ENCODE data around the gene RPUSD1.

DNA sequence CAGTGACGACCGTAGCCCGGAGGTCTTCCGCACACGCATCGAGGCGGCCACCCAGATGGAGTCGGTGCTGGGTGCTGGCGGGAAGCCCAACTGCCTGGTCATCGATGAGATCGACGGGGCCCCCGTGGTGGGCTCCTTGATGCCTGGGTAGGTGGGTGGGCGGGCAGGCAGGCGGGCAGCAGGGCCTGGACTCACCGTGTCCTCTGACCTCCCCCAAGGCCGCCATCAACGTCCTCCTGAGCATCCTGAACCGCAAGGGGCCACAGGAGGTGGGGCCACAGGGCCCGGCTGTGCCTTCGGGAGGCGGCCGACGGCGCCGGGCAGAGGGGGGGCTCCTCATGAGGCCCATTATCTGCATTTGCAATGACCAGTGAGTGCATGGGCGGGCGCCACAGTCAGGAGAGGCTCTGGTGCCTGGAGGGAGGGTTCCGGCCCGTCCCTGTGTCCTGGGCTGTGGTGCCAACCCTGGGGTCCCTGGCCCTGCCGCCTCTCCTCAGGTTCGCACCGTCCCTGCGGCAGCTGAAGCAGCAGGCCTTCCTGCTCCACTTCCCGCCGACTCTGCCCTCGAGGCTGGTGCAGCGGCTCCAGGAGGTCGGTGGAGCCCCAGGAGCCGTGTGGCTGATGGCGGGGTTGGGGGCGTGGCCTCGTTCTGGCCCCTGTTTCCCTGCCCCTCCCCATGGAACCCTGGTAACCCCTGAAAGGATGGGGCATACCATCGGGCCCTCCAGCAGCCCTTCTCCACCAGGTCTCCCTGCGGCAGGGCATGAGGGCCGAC is 4.2 kb upstream of the RPUSD1 start:
- TF ChIP-seq SALL2 (CRISPR knock-in tag; IDR thresholded peaks at IDR 0.05): no peak
- no peak for TF ChIP-seq NFYB (CRISPR knock-in tag; IDR thresholded peaks at IDR 0.05)
- no peak for TF ChIP-seq POLR2A (IDR thresholded peaks at IDR 0.05; ENCODE audit: insufficient read depth in 1 of 2, low read depth in 2 of 2, low read length in 2 of 2)
- TF ChIP-seq, protein P1, sequence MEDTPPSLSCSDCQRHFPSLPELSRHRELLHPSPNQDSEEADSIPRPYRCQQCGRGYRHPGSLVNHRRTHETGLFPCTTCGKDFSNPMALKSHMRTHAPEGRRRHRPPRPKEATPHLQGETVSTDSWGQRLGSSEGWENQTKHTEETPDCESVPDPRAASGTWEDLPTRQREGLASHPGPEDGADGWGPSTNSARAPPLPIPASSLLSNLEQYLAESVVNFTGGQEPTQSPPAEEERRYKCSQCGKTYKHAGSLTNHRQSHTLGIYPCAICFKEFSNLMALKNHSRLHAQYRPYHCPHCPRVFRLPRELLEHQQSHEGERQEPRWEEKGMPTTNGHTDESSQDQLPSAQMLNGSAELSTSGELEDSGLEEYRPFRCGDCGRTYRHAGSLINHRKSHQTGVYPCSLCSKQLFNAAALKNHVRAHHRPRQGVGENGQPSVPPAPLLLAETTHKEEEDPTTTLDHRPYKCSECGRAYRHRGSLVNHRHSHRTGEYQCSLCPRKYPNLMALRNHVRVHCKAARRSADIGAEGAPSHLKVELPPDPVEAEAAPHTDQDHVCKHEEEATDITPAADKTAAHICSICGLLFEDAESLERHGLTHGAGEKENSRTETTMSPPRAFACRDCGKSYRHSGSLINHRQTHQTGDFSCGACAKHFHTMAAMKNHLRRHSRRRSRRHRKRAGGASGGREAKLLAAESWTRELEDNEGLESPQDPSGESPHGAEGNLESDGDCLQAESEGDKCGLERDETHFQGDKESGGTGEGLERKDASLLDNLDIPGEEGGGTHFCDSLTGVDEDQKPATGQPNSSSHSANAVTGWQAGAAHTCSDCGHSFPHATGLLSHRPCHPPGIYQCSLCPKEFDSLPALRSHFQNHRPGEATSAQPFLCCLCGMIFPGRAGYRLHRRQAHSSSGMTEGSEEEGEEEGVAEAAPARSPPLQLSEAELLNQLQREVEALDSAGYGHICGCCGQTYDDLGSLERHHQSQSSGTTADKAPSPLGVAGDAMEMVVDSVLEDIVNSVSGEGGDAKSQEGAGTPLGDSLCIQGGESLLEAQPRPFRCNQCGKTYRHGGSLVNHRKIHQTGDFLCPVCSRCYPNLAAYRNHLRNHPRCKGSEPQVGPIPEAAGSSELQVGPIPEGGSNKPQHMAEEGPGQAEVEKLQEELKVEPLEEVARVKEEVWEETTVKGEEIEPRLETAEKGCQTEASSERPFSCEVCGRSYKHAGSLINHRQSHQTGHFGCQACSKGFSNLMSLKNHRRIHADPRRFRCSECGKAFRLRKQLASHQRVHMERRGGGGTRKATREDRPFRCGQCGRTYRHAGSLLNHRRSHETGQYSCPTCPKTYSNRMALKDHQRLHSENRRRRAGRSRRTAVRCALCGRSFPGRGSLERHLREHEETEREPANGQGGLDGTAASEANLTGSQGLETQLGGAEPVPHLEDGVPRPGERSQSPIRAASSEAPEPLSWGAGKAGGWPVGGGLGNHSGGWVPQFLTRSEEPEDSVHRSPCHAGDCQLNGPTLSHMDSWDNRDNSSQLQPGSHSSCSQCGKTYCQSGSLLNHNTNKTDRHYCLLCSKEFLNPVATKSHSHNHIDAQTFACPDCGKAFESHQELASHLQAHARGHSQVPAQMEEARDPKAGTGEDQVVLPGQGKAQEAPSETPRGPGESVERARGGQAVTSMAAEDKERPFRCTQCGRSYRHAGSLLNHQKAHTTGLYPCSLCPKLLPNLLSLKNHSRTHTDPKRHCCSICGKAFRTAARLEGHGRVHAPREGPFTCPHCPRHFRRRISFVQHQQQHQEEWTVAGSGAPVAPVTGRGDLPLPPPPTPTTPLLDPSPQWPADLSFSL (CRISPR knock-in tag; IDR thresholded peaks at IDR 0.05): no peak
